ENCODE results near the gene LMNA.

Gene LMNA

DNA sequence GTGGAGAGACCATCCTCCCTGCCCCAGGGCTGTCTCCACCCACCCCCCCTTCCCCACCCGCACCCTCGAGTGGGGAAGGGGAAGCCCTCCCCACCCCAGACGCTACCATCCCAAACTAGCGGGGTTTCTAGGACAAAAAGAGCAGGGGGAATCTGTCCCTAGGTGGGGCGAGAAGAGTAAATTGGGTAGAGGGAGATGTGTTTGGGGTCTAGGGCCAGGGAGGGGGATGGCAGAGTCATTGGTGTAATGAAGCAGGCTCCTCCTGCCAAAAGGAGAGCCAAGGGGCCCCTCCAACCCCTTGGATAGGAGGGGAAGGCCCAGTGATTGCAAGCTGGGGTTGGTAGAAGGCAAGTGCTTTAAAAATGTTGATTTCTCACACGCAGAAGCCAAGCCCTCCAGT lies 42.3 kb upstream of the LMNA start:
- TF ChIP-seq, protein P1, sequence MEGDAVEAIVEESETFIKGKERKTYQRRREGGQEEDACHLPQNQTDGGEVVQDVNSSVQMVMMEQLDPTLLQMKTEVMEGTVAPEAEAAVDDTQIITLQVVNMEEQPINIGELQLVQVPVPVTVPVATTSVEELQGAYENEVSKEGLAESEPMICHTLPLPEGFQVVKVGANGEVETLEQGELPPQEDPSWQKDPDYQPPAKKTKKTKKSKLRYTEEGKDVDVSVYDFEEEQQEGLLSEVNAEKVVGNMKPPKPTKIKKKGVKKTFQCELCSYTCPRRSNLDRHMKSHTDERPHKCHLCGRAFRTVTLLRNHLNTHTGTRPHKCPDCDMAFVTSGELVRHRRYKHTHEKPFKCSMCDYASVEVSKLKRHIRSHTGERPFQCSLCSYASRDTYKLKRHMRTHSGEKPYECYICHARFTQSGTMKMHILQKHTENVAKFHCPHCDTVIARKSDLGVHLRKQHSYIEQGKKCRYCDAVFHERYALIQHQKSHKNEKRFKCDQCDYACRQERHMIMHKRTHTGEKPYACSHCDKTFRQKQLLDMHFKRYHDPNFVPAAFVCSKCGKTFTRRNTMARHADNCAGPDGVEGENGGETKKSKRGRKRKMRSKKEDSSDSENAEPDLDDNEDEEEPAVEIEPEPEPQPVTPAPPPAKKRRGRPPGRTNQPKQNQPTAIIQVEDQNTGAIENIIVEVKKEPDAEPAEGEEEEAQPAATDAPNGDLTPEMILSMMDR (IDR thresholded peaks at IDR 0.05; ENCODE audit: low read depth, low read length) = no peak
- no peak for DNase-seq (ENCODE audit: extremely low read depth, low read depth)

GRCh38 chr1:156073110-156073687 lies 41.3 kb upstream of the LMNA start:
- TF ChIP-seq, protein P1 (IDR thresholded peaks at IDR 0.05; ENCODE audit: low read depth, low read length) = no peak
- no peak for DNase-seq (ENCODE audit: extremely low read depth, low read depth)

DNA sequence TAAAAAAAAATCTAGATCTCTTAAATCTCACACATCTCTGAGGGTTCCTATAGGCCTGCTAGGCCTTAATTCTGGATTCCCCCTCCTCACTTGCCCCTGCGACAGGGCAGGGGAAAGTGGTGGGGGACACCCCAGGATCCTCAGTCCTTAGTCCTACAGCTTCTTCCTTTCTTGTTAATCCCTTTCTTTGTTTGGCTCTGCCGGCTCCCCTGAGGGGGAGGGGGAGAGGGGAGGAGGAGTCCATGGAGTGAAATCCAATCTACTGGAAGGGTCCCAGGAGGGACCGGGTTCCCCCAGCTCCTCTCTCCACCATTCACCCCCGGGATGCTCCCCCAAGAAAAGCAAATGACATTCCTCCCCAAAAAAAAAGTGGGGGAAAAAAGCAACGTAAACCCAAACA lies 40.8 kb upstream of the LMNA start:
- DNase-seq (ENCODE audit: extremely low read depth, low read depth) = no peak
- TF ChIP-seq, protein P1 (IDR thresholded peaks at IDR 0.05; ENCODE audit: low read depth, low read length) = no peak

DNA sequence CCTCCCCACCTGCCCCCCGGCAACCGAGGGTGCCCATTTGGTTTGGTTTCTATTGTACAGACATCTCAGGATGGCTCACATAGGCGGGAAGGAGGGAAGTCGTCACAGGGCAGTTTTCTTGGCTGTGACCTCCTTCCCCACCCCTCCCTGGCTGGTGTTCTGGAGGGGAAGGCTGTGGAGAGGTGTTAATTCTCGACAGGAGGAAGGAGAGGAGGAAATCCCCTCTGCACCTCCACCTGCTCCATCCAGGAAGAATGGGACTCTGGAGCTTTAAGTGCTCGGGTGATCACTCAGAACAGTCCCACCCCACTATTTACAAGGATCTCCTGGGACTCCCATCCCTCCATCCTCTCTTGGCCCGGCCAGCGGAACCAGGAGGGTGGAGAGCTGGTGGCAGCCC lies 39.9 kb upstream of the LMNA start:
- DNase-seq (ENCODE audit: extremely low read depth, low read depth) = no peak
- TF ChIP-seq, protein P1 (IDR thresholded peaks at IDR 0.05; ENCODE audit: low read depth, low read length) = no peak

DNA sequence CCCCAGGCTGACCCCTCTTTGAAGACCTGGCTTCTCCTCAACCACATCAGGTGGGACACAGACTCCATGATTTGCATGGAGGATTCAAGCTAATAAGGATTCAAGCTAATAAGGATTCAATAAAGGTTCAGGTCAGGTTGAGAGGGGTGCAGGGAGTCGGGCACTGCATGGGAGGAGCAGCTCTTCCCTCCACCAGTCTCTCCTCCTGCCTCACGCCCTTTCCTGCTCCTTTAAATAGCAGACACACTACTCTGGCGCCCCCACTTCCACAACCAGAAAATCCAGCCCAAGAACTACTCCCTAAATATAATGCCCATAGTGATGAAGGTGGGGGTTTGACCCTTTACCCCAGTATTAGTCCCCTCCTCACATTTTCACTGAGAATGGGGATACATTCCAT lies 39.3 kb upstream of the LMNA start:
- no peak for DNase-seq (ENCODE audit: extremely low read depth, low read depth)
- TF ChIP-seq, protein P1 (IDR thresholded peaks at IDR 0.05; ENCODE audit: low read depth, low read length) = no peak

- no peak for DNase-seq (ENCODE audit: extremely low read depth, low read depth)
- TF ChIP-seq, protein P1 (IDR thresholded peaks at IDR 0.05; ENCODE audit: low read depth, low read length) = no peak
These were observed 38.7 kb upstream of the LMNA start for GRCh38 chr1:156075775-156076204.

- no peak for DNase-seq (ENCODE audit: extremely low read depth, low read depth)
- TF ChIP-seq, protein P1 (IDR thresholded peaks at IDR 0.05; ENCODE audit: low read depth, low read length) = no peak
These were observed 37.7 kb upstream of the LMNA start for GRCh38 chr1:156076609-156077429.
